ENCODE data around the gene GNB4. TPM values are rescaled to one million over a fixed set of nuclear protein-coding genes. Genes with fewer than 3 reads are reported as not detected.

GNB4 gene
- total and polyA plus RNA-seq, 2 donors (not counting 3 experiments of a cell fraction or from before 2014, with no cell fraction given) = 30.3 to 62.6 TPM

- intact Hi-C loops (cut with micrococcal nuclease) = loop anchor here (1.0 to 5.0 kb wide), 2 partner anchors 30 to 306 kb away; partner anchors contain the start of gene PIK3CA
- Histone ChIP-seq H3K79me2 (ENCODE audit: control insufficient read depth, insufficient read depth, low read length) (peaks cover 30% of the 10 kb centered on the region), H3K27me3 (ENCODE audit: control insufficient read depth in 2 of 2, insufficient read depth in 2 of 2, low read length in 2 of 2) (no peaks in the 10 kb centered on the region), H3K9ac (replicated peaks; ENCODE audit: extremely low read depth, insufficient read depth, low read length) (peak overlapping the region; percentile 93), H2AFZ (ENCODE audit: low read depth, low read length) (peak overlapping the region; percentile 37), H3K4me2 (ENCODE audit: insufficient read depth, low read length) (peak overlapping the region; percentile 74), H3K4me3 (replicated peaks in 1 of 3; ENCODE audit: insufficient read depth in 1 of 3, low read depth in 1 of 3, low read length in 3 of 3) (no peak overlapping the region), H3K4me1 (ENCODE audit: control insufficient read depth, extremely low read depth, insufficient read depth, low read length) (peaks cover 23% of the 10 kb centered on the region), H3K9me3 (replicated peaks; ENCODE audit: control insufficient read depth, insufficient read depth, low read length) (no peaks in the 10 kb centered on the region), H3K9me1 (replicated peaks; ENCODE audit: control insufficient read depth, extremely low read depth, insufficient read depth, low read length) (no peaks in the 10 kb centered on the region), H3K27ac (ENCODE audit: insufficient read depth, low read depth, low read length) (peak overlapping the region; percentile 95), H3K36me3 (ENCODE audit: control insufficient read depth in 2 of 2, extremely low read depth in 1 of 2, insufficient read depth in 2 of 2, low read length in 2 of 2) (no peaks in the 10 kb centered on the region), H4K20me1 (replicated peaks; ENCODE audit: control insufficient read depth, extremely low read depth, insufficient read depth, low read length) (no peaks in the 10 kb centered on the region)
- FAIRE-seq (no peak), DNase-seq (ENCODE audit: low read depth, low spot score) (no peak)
- POLR2A ChIA-PET = no interaction called here
- no peak for TF ChIP-seq JUN (IDR thresholded peaks at IDR 0.05; ENCODE audit: borderline replicate concordance, insufficient read depth, insufficient read length, low read depth)
- BruUV-seq (replicated peaks) = no TSS peak
- CTCF ChIA-PET = interaction anchor here (1.1 to 1.6 kb wide), 3 partner anchors 13 to 28 kb away, joined by 3 read pairs; no protein-coding TSS in a partner anchor
- dilution Hi-C loops (cut with MboI; ENCODE audit: extremely low pct_ligation_motif_present, low sequenced_read_pairs) = no loop called here
These were observed 1.6 kb upstream of the GNB4 start for GRCh38 chr3:179452872-179453271.

DNA sequence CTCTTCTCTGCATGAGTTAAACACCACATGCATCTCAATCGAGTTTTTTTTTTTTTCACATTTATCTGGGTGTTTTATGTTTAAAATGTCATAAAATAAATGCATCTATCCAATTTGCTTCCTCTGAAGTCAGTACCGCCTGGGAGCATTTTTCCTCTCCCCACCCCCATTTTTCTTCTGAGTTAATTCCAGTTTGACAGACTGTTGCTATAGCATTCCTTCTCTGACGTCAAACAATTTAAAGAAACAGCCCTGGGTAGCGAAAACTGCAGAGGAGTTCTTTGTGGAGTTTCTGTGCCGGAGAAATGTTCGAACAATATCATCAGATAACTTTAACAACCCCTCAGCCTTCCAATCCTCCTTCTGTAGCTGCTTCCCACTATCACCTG is 900 bp upstream of the GNB4 start:
- ChIA-PET CTCF (interaction anchor here (1.4 to 1.6 kb wide), 3 partner anchors 14 to 75 kb away, joined by 3 to 4 read pairs (median 3); no protein-coding TSS in a partner anchor), POLR2A (no interaction called here)
- no peaks in the 10 kb centered on the region for H3K27me3 ChIP-seq (ENCODE audit: control insufficient read depth in 2 of 2, insufficient read depth in 2 of 2, low read length in 2 of 2)
- no peaks in the 10 kb centered on the region for H3K9me1 ChIP-seq (replicated peaks; ENCODE audit: control insufficient read depth, extremely low read depth, insufficient read depth, low read length)
- TF ChIP-seq FOS (IDR thresholded peaks at IDR 0.05; ENCODE audit: borderline replicate concordance, insufficient read depth, low read length) = no peak
- TF ChIP-seq, protein P1, sequence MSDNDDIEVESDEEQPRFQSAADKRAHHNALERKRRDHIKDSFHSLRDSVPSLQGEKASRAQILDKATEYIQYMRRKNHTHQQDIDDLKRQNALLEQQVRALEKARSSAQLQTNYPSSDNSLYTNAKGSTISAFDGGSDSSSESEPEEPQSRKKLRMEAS (IDR thresholded peaks at IDR 0.05; ENCODE audit: insufficient read depth, insufficient read length) = no peak
- no peak for TF ChIP-seq EZH2 (IDR thresholded peaks at IDR 0.05; ENCODE audit: borderline replicate concordance, low read depth, low read length, severe bottlenecking)
- TF ChIP-seq POLR2A (IDR thresholded peaks at IDR 0.05; ENCODE audit: low read depth, low read length) = no peak
- TF ChIP-seq JUN (IDR thresholded peaks at IDR 0.05; ENCODE audit: borderline replicate concordance, insufficient read depth, insufficient read length, low read depth) = no peak
- TF ChIP-seq, protein P2, sequence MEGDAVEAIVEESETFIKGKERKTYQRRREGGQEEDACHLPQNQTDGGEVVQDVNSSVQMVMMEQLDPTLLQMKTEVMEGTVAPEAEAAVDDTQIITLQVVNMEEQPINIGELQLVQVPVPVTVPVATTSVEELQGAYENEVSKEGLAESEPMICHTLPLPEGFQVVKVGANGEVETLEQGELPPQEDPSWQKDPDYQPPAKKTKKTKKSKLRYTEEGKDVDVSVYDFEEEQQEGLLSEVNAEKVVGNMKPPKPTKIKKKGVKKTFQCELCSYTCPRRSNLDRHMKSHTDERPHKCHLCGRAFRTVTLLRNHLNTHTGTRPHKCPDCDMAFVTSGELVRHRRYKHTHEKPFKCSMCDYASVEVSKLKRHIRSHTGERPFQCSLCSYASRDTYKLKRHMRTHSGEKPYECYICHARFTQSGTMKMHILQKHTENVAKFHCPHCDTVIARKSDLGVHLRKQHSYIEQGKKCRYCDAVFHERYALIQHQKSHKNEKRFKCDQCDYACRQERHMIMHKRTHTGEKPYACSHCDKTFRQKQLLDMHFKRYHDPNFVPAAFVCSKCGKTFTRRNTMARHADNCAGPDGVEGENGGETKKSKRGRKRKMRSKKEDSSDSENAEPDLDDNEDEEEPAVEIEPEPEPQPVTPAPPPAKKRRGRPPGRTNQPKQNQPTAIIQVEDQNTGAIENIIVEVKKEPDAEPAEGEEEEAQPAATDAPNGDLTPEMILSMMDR (IDR thresholded peaks at IDR 0.05; ENCODE audit: extremely low read depth in 1 of 2, insufficient read depth in 1 of 2, low read depth in 1 of 2, low read length in 2 of 2) = no peak
- TF ChIP-seq MYC (IDR thresholded peaks at IDR 0.05; ENCODE audit: low read depth, low read length) = no peak
- no TSS peak for BruUV-seq (replicated peaks)
- H3K4me2 ChIP-seq (ENCODE audit: insufficient read depth, low read length) = peak overlapping the region; percentile 74
- intact Hi-C loops (cut with micrococcal nuclease) (loop anchor here (1.0 to 5.0 kb wide), 2 partner anchors 31 to 305 kb away; partner anchors contain the start of gene PIK3CA), dilution Hi-C loops (cut with MboI; ENCODE audit: extremely low pct_ligation_motif_present, low sequenced_read_pairs) (no loop called here)
- H3K4me3 ChIP-seq (replicated peaks in 1 of 3; ENCODE audit: insufficient read depth in 1 of 3, low read depth in 1 of 3, low read length in 3 of 3) = peak overlapping the region; percentile 17 to 92 (median 69)
- H3K36me3 ChIP-seq (ENCODE audit: control insufficient read depth in 2 of 2, extremely low read depth in 1 of 2, insufficient read depth in 2 of 2, low read length in 2 of 2) = no peaks in the 10 kb centered on the region
- peak overlapping the region; percentile 93 for H3K9ac ChIP-seq (replicated peaks; ENCODE audit: extremely low read depth, insufficient read depth, low read length)
- H3K27ac ChIP-seq (ENCODE audit: insufficient read depth, low read depth, low read length) = peak overlapping the region; percentile 95
- peak overlapping the region; percentile 68 for H2AFZ ChIP-seq (ENCODE audit: low read depth, low read length)
- DNase-seq (ENCODE audit: low read depth, low spot score) = peak; percentile 83
- peaks cover 23% of the 10 kb centered on the region for H3K4me1 ChIP-seq (ENCODE audit: control insufficient read depth, extremely low read depth, insufficient read depth, low read length)
- H3K79me2 ChIP-seq (ENCODE audit: control insufficient read depth, insufficient read depth, low read length) = peaks cover 37% of the 10 kb centered on the region
- no peaks in the 10 kb centered on the region for H4K20me1 ChIP-seq (replicated peaks; ENCODE audit: control insufficient read depth, extremely low read depth, insufficient read depth, low read length)
- no peaks in the 10 kb centered on the region for H3K9me3 ChIP-seq (replicated peaks; ENCODE audit: control insufficient read depth, insufficient read depth, low read length)
- peak; percentile 15 for FAIRE-seq

All from endothelial cell of umbilical vein (primary cell).